ENCODE measurements around the gene ASNSD1. TPM values are rescaled to one million over a fixed set of nuclear protein-coding genes. Genes with fewer than 3 reads are reported as not detected.

The ASNSD1 gene
- total RNA-seq, 1 experiment from 2014 or later: 14.8 TPM

DNA sequence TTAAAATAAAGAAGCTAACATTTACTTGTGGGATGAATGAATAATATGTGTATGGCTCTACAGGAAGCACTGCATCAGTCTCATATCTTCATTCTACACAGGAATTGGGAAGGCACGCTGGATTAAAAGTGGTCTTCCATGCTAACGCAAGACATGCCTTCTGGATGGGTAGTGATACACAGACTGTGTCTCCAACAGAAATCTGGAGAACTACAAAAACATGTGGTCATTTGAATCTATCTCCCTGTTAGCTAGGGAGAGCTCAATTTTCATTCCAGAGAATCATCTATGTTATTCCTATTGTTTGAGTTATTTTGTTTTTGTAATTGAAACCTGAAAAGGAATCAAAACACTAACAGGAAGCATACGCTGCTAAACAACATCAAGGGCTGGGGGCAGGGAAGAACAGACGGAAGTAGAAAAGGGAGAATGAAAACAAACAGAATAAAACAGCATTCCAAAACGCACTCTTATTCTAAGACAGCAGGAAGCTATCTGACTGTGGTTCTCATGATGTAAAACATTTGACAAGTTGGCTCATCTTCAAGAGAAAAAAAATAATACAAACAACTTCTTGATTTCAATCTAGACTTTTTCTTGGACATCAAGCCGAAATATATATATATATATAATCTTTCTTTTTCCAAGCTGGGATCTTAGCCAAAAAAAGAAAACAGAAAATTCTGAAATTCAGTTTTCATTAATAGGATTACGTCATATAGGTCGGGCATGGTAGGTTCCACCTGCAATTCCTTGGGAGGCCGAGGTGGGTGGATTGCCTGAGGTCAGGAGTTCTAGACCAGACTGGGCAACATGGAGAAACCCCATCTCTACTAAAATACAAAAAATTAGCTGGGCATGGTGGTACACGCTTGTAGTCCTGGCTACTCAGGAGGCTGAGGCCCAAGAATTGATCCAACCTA lies 31.5 kb upstream of the ASNSD1 start:
- peaks cover 5% of the 10 kb centered on the region for H3K4me1 ChIP-seq (replicated peaks; ENCODE audit: insufficient read depth)
- H2AFZ ChIP-seq: no peak overlapping the region
- H3K9me3 ChIP-seq (ENCODE audit: insufficient read depth, low read depth): no peaks in the 10 kb centered on the region
- no peak overlapping the region for H3K4me3 ChIP-seq
- no TSS peak for BruUV-seq (replicated peaks)
- TF ChIP-seq EZH2 (IDR thresholded peaks at IDR 0.05; ENCODE audit: low read depth): no peak
- TF ChIP-seq CTCF (conservative IDR thresholded peaks at IDR 0.05): no peak
- H3K36me3 ChIP-seq (ENCODE audit: low read depth): no peaks in the 10 kb centered on the region
- CTCF ChIA-PET: interaction anchor here (0.7 kb wide), 1 partner anchor 397 kb away, joined by 6 read pairs; no protein-coding TSS in a partner anchor
- POLR2A ChIA-PET (ENCODE audit: unreplicated experiment): no interaction called here
- H3F3A ChIP-seq (ENCODE audit: insufficient read depth, low read depth): no peaks in the 10 kb centered on the region
- H3K27me3 ChIP-seq (ENCODE audit: insufficient read depth, low read depth): no peaks in the 10 kb centered on the region
- intact Hi-C loops (cut with micrococcal nuclease; ENCODE audit: unreplicated experiment): no loop called here
- H3K9me2 ChIP-seq (ENCODE audit: insufficient read depth): no peaks in the 10 kb centered on the region; the same call in 1 of the 2 replicates
- H3K4me2 ChIP-seq: no peak overlapping the region
- H4K20me1 ChIP-seq (ENCODE audit: insufficient read depth): no peaks in the 10 kb centered on the region
- no peak for DNase-seq
- no peaks in the 10 kb centered on the region for H3K79me2 ChIP-seq (ENCODE audit: low read depth)
- no peak overlapping the region for H3K27ac ChIP-seq

DNA sequence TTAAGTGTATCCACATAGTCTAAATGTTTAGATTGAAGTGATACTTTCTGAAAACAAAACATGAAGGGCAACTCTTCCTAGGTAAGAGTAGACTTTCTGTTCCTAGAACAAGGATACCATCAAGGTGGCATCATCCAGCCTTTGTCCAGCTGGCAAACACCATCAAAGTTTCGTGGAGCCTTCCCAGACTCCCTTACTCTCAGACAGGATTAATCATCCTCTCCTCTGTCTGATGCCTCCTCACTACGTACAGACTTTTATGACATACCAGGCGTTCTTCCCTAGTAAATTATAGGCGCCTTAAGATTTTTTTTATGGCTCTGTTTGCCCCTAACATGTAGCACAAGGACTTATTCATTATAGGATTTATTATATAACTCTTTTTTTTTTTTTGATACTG lies 29.4 kb upstream of the ASNSD1 start:
- intact Hi-C loops (cut with micrococcal nuclease; ENCODE audit: unreplicated experiment): no loop called here
- Histone ChIP-seq H2AFZ (no peak overlapping the region), H3K79me2 (ENCODE audit: low read depth) (no peaks in the 10 kb centered on the region), H3K27me3 (ENCODE audit: insufficient read depth, low read depth) (no peaks in the 10 kb centered on the region), H3K4me3 (no peak overlapping the region), H3F3A (ENCODE audit: insufficient read depth, low read depth) (no peaks in the 10 kb centered on the region), H3K36me3 (ENCODE audit: low read depth) (no peaks in the 10 kb centered on the region), H3K9me3 (ENCODE audit: insufficient read depth, low read depth) (no peaks in the 10 kb centered on the region), H3K4me2 (no peak overlapping the region), H3K4me1 (replicated peaks; ENCODE audit: insufficient read depth) (no peaks in the 10 kb centered on the region), H3K27ac (no peak overlapping the region), H3K9me2 (ENCODE audit: insufficient read depth) (no peaks in the 10 kb centered on the region; the same call in 1 of the 2 replicates), H4K20me1 (ENCODE audit: insufficient read depth) (no peaks in the 10 kb centered on the region)
- CTCF ChIA-PET: no interaction called here
- BruUV-seq (replicated peaks): no TSS peak
- DNase-seq: no peak
- TF ChIP-seq EZH2 (IDR thresholded peaks at IDR 0.05; ENCODE audit: low read depth) (no peak), CTCF (conservative IDR thresholded peaks at IDR 0.05) (no peak)
- POLR2A ChIA-PET (ENCODE audit: unreplicated experiment): no interaction called here

- Histone ChIP-seq H3K79me2 (ENCODE audit: low read depth) (no peaks in the 10 kb centered on the region), H4K20me1 (ENCODE audit: insufficient read depth) (no peaks in the 10 kb centered on the region), H3F3A (ENCODE audit: insufficient read depth, low read depth) (no peaks in the 10 kb centered on the region), H3K27ac (no peak overlapping the region), H2AFZ (no peak overlapping the region), H3K9me3 (ENCODE audit: insufficient read depth, low read depth) (no peaks in the 10 kb centered on the region), H3K4me3 (no peak overlapping the region), H3K27me3 (ENCODE audit: insufficient read depth, low read depth) (no peaks in the 10 kb centered on the region), H3K4me1 (replicated peaks; ENCODE audit: insufficient read depth) (no peaks in the 10 kb centered on the region), H3K9me2 (ENCODE audit: insufficient read depth) (no peaks in the 10 kb centered on the region), H3K4me2 (no peak overlapping the region), H3K36me3 (ENCODE audit: low read depth) (no peaks in the 10 kb centered on the region)
- ChIA-PET POLR2A (ENCODE audit: unreplicated experiment) (no interaction called here), CTCF (no interaction called here)
- DNase-seq: no peak
- no TSS peak for BruUV-seq (replicated peaks)
- intact Hi-C loops (cut with micrococcal nuclease; ENCODE audit: unreplicated experiment): no loop called here
- peak; percentile 40; the same call in 1 of the 2 replicates for TF ChIP-seq CTCF (conservative IDR thresholded peaks at IDR 0.05)
- no peak for TF ChIP-seq EZH2 (IDR thresholded peaks at IDR 0.05; ENCODE audit: low read depth)
Measured at GRCh38 chr2:189633392-189633811, 27.9 kb upstream of the ASNSD1 start.

All from PC-9 (cell line).